ENCODE data around the gene NUMBL.

- TF ChIP-seq CTCF (IDR thresholded peaks at IDR 0.05) (no peak), POLR2A (IDR thresholded peaks at IDR 0.05) (no peak), POLR2AphosphoS5 (IDR thresholded peaks at IDR 0.05) (no peak)
Measured at GRCh38 chr19:40630571-40631160, 59.8 kb downstream of the NUMBL start.

Data from gastroesophageal sphincter (tissue), 3 donors.